ENCODE data around the gene RILPL2. TPM values are rescaled to one million over a fixed set of nuclear protein-coding genes. Genes with fewer than 3 reads are reported as not detected.
"Not testable (repeated sequence)": the region's sequence is repeated elsewhere in the genome, so short reads cannot be mapped to it uniquely, and the experiment has no call there.

The RILPL2 gene
- total RNA-seq, 1 experiment from 2014 or later, result 1.1 TPM

- TF ChIP-seq, protein P1, sequence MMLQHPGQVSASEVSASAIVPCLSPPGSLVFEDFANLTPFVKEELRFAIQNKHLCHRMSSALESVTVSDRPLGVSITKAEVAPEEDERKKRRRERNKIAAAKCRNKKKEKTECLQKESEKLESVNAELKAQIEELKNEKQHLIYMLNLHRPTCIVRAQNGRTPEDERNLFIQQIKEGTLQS (CRISPR knock-in tag; conservative IDR thresholded peaks at IDR 0.05), result no peak
- TF ChIP-seq SP1 (CRISPR knock-in tag; conservative IDR thresholded peaks at IDR 0.05), result peak; percentile 65; the same call in 1 of the 2 replicates
These were observed 21.7 kb upstream of the RILPL2 start, which contains the start of gene SNRNP35 (continued) for GRCh38 chr12:123457980-123458779.

- DNase-seq (ENCODE audit: low spot score), result no peak
- H3K27ac Mint-ChIP-seq, result no peak overlapping the region
- H3K4me1 Mint-ChIP-seq, result no peaks in the 10 kb centered on the region
These were observed 16.7 kb upstream of the RILPL2 start for GRCh38 chr12:123453165-123453564.

DNA sequence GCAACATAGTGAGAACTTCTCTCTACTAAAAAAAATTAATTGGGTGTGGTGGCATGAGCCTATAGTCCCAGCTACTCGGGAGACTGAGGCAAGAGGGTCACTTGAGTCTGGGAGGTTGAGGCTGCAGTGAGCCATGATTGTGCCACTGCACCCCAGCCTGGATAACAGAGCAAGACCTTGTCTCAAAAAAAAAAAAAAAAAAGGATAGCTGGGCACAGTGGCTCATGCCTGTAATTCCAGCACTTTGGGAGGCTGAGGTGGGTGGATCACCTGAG is 15.7 kb upstream of the RILPL2 start:
- H3K27me3 Mint-ChIP-seq (ENCODE audit: low read depth); ATAC-seq; DNase-seq (ENCODE audit: low spot score); H3K4me3 Mint-ChIP-seq; H3K4me1 Mint-ChIP-seq; H3K36me3 Mint-ChIP-seq; H3K9me3 Mint-ChIP-seq; H3K27ac Mint-ChIP-seq: not testable (repeated sequence)
- CTCF ChIA-PET, result interaction anchor here (0.7 to 1.3 kb wide), 2 partner anchors 42 to 130 kb away, joined by 3 to 6 read pairs; no protein-coding TSS in a partner anchor
- POLR2A ChIA-PET, result interaction anchor here (0.6 to 0.7 kb wide), 4 partner anchors 31 to 505 kb away, joined by 3 to 7 read pairs (median 5); no protein-coding TSS in a partner anchor

More at GRCh38 chr12:123453165-123453564, 16.7 kb upstream of the RILPL2 start:
- no peak overlapping the region for H3K4me3 Mint-ChIP-seq
- ATAC-seq, result no peak
- H3K9me3 Mint-ChIP-seq, result no peaks in the 10 kb centered on the region
- no peaks in the 10 kb centered on the region for H3K27me3 Mint-ChIP-seq (ENCODE audit: low read depth)
- ChIA-PET CTCF (no interaction called here), POLR2A (no interaction called here)
- TF ChIP-seq ESRRA (CRISPR knock-in tag; IDR thresholded peaks at IDR 0.05; ENCODE audit: borderline replicate concordance) (no peak), ETV6 (CRISPR knock-in tag; IDR thresholded peaks at IDR 0.05) (no peak), TEAD4 (CRISPR knock-in tag; IDR thresholded peaks at IDR 0.05) (no peak), NFYB (CRISPR knock-in tag; conservative IDR thresholded peaks at IDR 0.05; ENCODE audit: low read depth) (no peak), IRF2 (CRISPR knock-in tag; IDR thresholded peaks at IDR 0.05; ENCODE audit: borderline replicate concordance, low read depth) (no peak), SOX15 (CRISPR knock-in tag; IDR thresholded peaks at IDR 0.05) (no peak), JUN (CRISPR knock-in tag; IDR thresholded peaks at IDR 0.05) (no peak), ATF6 (CRISPR knock-in tag; IDR thresholded peaks at IDR 0.05) (no peak), ZNF416 (CRISPR knock-in tag; IDR thresholded peaks at IDR 0.05) (no peak), ZNF317 (CRISPR knock-in tag; IDR thresholded peaks at IDR 0.05; ENCODE audit: borderline replicate concordance, low read depth) (no peak), GTF2I (CRISPR knock-in tag; conservative IDR thresholded peaks at IDR 0.05) (no peak)
- TF ChIP-seq, protein P2, sequence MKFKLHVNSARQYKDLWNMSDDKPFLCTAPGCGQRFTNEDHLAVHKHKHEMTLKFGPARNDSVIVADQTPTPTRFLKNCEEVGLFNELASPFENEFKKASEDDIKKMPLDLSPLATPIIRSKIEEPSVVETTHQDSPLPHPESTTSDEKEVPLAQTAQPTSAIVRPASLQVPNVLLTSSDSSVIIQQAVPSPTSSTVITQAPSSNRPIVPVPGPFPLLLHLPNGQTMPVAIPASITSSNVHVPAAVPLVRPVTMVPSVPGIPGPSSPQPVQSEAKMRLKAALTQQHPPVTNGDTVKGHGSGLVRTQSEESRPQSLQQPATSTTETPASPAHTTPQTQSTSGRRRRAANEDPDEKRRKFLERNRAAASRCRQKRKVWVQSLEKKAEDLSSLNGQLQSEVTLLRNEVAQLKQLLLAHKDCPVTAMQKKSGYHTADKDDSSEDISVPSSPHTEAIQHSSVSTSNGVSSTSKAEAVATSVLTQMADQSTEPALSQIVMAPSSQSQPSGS (CRISPR knock-in tag; IDR thresholded peaks at IDR 0.05; ENCODE audit: borderline replicate concordance, low read depth), result no peak
- no peaks in the 10 kb centered on the region for H3K36me3 Mint-ChIP-seq

DNA sequence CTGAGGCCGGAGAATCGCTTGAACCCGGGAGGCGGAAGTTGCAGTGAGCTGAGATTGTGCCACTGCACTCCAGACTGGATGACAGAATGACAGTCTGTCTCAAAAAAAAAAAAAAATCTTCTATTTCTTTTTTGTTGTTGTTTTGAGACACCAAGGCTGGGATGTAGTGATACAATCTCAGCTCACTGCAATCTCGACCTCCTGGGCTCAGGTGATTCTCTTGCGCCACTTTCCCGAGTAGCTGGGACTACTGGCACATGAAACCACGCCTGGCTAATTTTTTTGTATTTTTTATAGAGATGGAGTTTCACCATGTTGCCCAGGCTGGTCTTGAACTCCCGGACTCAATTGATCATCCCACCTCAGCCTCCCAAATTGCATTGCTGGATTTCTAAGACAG is 14.2 kb upstream of the RILPL2 start:
- no peak for DNase-seq (ENCODE audit: low spot score)
- ATAC-seq, result no peak
- H3K4me1 Mint-ChIP-seq, result peaks cover 3% of the 10 kb centered on the region
- H3K27ac Mint-ChIP-seq, result no peak overlapping the region
- no peaks in the 10 kb centered on the region for H3K27me3 Mint-ChIP-seq (ENCODE audit: low read depth)
- POLR2A ChIA-PET, result interaction anchor here (0.7 kb wide), 1 partner anchor 196 kb away, joined by 3 read pairs; no protein-coding TSS in a partner anchor
- no peaks in the 10 kb centered on the region for H3K36me3 Mint-ChIP-seq
- CTCF ChIA-PET, result interaction anchor here (0.7 kb wide), 1 partner anchor 65 kb away, joined by 3 read pairs; no protein-coding TSS in a partner anchor
- no peaks in the 10 kb centered on the region for H3K9me3 Mint-ChIP-seq
- no peak overlapping the region for H3K4me3 Mint-ChIP-seq
- TF ChIP-seq GTF2I (CRISPR knock-in tag; conservative IDR thresholded peaks at IDR 0.05) (no peak), CBFB (CRISPR knock-in tag; IDR thresholded peaks at IDR 0.05; ENCODE audit: low read depth) (no peak), CREM (CRISPR knock-in tag; IDR thresholded peaks at IDR 0.05) (no peak), SOX15 (CRISPR knock-in tag; IDR thresholded peaks at IDR 0.05) (no peak), FOXP4 (CRISPR knock-in tag; IDR thresholded peaks at IDR 0.05) (no peak), MLX (CRISPR knock-in tag; IDR thresholded peaks at IDR 0.05) (no peak), MXD4 (CRISPR knock-in tag; IDR thresholded peaks at IDR 0.05; ENCODE audit: borderline replicate concordance) (no peak), ZNF138 (CRISPR knock-in tag; conservative IDR thresholded peaks at IDR 0.05) (no peak), CREB1 (CRISPR knock-in tag; IDR thresholded peaks at IDR 0.05) (no peak), IRF2 (CRISPR knock-in tag; IDR thresholded peaks at IDR 0.05; ENCODE audit: borderline replicate concordance, low read depth) (no peak)
- TF ChIP-seq, protein P3, sequence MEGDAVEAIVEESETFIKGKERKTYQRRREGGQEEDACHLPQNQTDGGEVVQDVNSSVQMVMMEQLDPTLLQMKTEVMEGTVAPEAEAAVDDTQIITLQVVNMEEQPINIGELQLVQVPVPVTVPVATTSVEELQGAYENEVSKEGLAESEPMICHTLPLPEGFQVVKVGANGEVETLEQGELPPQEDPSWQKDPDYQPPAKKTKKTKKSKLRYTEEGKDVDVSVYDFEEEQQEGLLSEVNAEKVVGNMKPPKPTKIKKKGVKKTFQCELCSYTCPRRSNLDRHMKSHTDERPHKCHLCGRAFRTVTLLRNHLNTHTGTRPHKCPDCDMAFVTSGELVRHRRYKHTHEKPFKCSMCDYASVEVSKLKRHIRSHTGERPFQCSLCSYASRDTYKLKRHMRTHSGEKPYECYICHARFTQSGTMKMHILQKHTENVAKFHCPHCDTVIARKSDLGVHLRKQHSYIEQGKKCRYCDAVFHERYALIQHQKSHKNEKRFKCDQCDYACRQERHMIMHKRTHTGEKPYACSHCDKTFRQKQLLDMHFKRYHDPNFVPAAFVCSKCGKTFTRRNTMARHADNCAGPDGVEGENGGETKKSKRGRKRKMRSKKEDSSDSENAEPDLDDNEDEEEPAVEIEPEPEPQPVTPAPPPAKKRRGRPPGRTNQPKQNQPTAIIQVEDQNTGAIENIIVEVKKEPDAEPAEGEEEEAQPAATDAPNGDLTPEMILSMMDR (IDR thresholded peaks at IDR 0.05), result no peak
